ENCODE results near the gene INKA2. TPM values are rescaled to one million over a fixed set of nuclear protein-coding genes. Genes with fewer than 3 reads are reported as not detected.

INKA2 gene
- total and polyA plus RNA-seq, 2 experiments from 2014 or later = 3.7 to 8.4 TPM

- H3K9me3 Mint-ChIP-seq = no peaks in the 10 kb centered on the region
- H3K27me3 ChIP-seq (ENCODE audit: insufficient read depth) = no peaks in the 10 kb centered on the region
- H3K36me3 ChIP-seq (ENCODE audit: insufficient read depth) = peaks cover 9% of the 10 kb centered on the region; the same call in 1 of the 2 replicates
- H3K36me3 Mint-ChIP-seq (ENCODE audit: low read depth) = peaks cover 12% of the 10 kb centered on the region; the same call in 2 of the 3 replicates
- no peak overlapping the region for H2AFZ ChIP-seq
- no peaks in the 10 kb centered on the region for H3K4me1 Mint-ChIP-seq
- H3F3A ChIP-seq (replicated peaks; ENCODE audit: low read depth) = no peaks in the 10 kb centered on the region
- no peaks in the 10 kb centered on the region for H3K79me2 ChIP-seq (replicated peaks; ENCODE audit: insufficient read depth)
- H3K4me1 ChIP-seq (ENCODE audit: insufficient read depth) = no peaks in the 10 kb centered on the region
- no peaks in the 10 kb centered on the region for H3K9me2 ChIP-seq (ENCODE audit: insufficient read depth)
- H3K4me3 ChIP-seq = no peak overlapping the region
- no peak overlapping the region for H3K4me3 Mint-ChIP-seq
- H4K20me1 ChIP-seq (replicated peaks; ENCODE audit: insufficient read depth) = peaks cover 3% of the 10 kb centered on the region; the same call in 1 of the 2 replicates
- ATAC-seq = no peak
- no peak for TF ChIP-seq CTCF (conservative IDR thresholded peaks at IDR 0.05; ENCODE audit: low read depth in 2 of 2)
- no peak for TF ChIP-seq NANOG (IDR thresholded peaks at IDR 0.05; ENCODE audit: borderline replicate concordance)
- no peak for TF ChIP-seq EZH2phosphoT487 (IDR thresholded peaks at IDR 0.05; ENCODE audit: unreplicated experiment)
- TF ChIP-seq JUNB (IDR thresholded peaks at IDR 0.05; ENCODE audit: unreplicated experiment) = no peak
- no peak for TF ChIP-seq REST (IDR thresholded peaks at IDR 0.05; ENCODE audit: unreplicated experiment)
- TF ChIP-seq POLR2AphosphoS5 (IDR thresholded peaks at IDR 0.05; ENCODE audit: low read depth) = no peak
- no peak for TF ChIP-seq EZH2 (IDR thresholded peaks at IDR 0.05; ENCODE audit: low read depth, unreplicated experiment)
- TF ChIP-seq ZNF331 (CRISPR knock-in tag; IDR thresholded peaks at IDR 0.05; ENCODE audit: low read depth) = no peak
- TF ChIP-seq ETS1 (IDR thresholded peaks at IDR 0.05) = no peak
- TF ChIP-seq STAT1 (IDR thresholded peaks at IDR 0.05; ENCODE audit: unreplicated experiment) = no peak
- no peak for TF ChIP-seq ZNF462 (CRISPR knock-in tag; IDR thresholded peaks at IDR 0.05)
- no peak for TF ChIP-seq ZNF114 (CRISPR knock-in tag; IDR thresholded peaks at IDR 0.05)
- no peak for TF ChIP-seq CREB1 (CRISPR knock-in tag; IDR thresholded peaks at IDR 0.05; ENCODE audit: low read depth)
- H3K4me2 ChIP-seq = no peak overlapping the region
- H3K27ac Mint-ChIP-seq = no peak overlapping the region
- H3K27ac ChIP-seq (ENCODE audit: low read depth) = no peak overlapping the region
- DNase-seq (ENCODE audit: low spot score) = no peak
- H3K27me3 Mint-ChIP-seq (ENCODE audit: insufficient read depth, low read depth, poor library complexity) = no peaks in the 10 kb centered on the region
These were observed 42.9 kb downstream of the INKA2 start for GRCh38 chr1:111696330-111696729.
